ENCODE data around the gene FNBP1. TPM values are rescaled to one million over a fixed set of nuclear protein-coding genes. Genes with fewer than 3 reads are reported as not detected.

FNBP1 gene
- total RNA-seq, 1 experiment from 2014 or later, result 53.6 TPM

GRCh38 chr9:129946246-129946995 lies 96.6 kb downstream of the FNBP1 start:
- intact Hi-C loops (cut with micrococcal nuclease; ENCODE audit: unreplicated experiment) (no loop called here), in situ Hi-C loops (cut with HindIII; ENCODE audit: low pct_unique_long_range_greater_than_20kb, low sequenced_read_pairs) (no loop called here)
- H3K4me3 ChIP-seq (ENCODE audit: low read depth in 2 of 2, low read length in 2 of 2), result no peak overlapping the region
- H3K4me1 ChIP-seq (ENCODE audit: control insufficient read depth, insufficient read depth, low read length), result no peaks in the 10 kb centered on the region; the same call in 1 of the 2 replicates
- POLR2A ChIA-PET, result no interaction called here
- no TSS peak for BruUV-seq (replicated peaks)
- CTCF ChIA-PET, result no interaction called here
- DNase-seq (ENCODE audit: low read depth, low spot score), result no peak
- no peaks in the 10 kb centered on the region for H3K27me3 ChIP-seq (ENCODE audit: control insufficient read depth, insufficient read depth, low read length)
- no peak for ATAC-seq
- TF ChIP-seq REST (IDR thresholded peaks at IDR 0.05; ENCODE audit: insufficient read depth in 1 of 2, low read depth in 2 of 2, low read length in 1 of 2) (no peak), SIN3A (IDR thresholded peaks at IDR 0.05; ENCODE audit: borderline replicate concordance, insufficient read depth, low read depth, low read length) (no peak)
- no peaks in the 10 kb centered on the region for H3K36me3 ChIP-seq (ENCODE audit: control insufficient read depth, insufficient read depth, low read length)
- H3K27ac ChIP-seq (ENCODE audit: low read length), result no peak overlapping the region
- peaks cover 6% of the 10 kb centered on the region; the same call in 1 of the 2 replicates for H3K9me3 ChIP-seq (ENCODE audit: control insufficient read depth, insufficient read depth, low read depth, low read length)

GRCh38 chr9:129945314-129945713 lies 97.7 kb downstream of the FNBP1 start:
- TF ChIP-seq CTCF (IDR thresholded peaks at IDR 0.05) (no peak), POLR2AphosphoS5 (IDR thresholded peaks at IDR 0.05; ENCODE audit: low read depth, low read length) (no peak), REST (IDR thresholded peaks at IDR 0.05; ENCODE audit: insufficient read depth in 1 of 2, low read depth in 2 of 2, low read length in 1 of 2) (no peak), SIN3A (IDR thresholded peaks at IDR 0.05; ENCODE audit: borderline replicate concordance, insufficient read depth, low read depth, low read length) (no peak), TCF7L2 (IDR thresholded peaks at IDR 0.05; ENCODE audit: low read depth, low read length) (no peak)
- no peaks in the 10 kb centered on the region for H3K27me3 ChIP-seq (ENCODE audit: control insufficient read depth, insufficient read depth, low read length)
- H3K9me3 ChIP-seq (ENCODE audit: control insufficient read depth, insufficient read depth, low read depth, low read length), result peaks cover 6% of the 10 kb centered on the region; the same call in 1 of the 2 replicates
- POLR2A ChIA-PET, result no interaction called here
- in situ Hi-C loops (cut with HindIII; ENCODE audit: low pct_unique_long_range_greater_than_20kb, low sequenced_read_pairs) (no loop called here), intact Hi-C loops (cut with micrococcal nuclease; ENCODE audit: unreplicated experiment) (no loop called here)
- no peaks in the 10 kb centered on the region; the same call in 1 of the 2 replicates for H3K4me1 ChIP-seq (ENCODE audit: control insufficient read depth, insufficient read depth, low read length)
- H3K27ac ChIP-seq (ENCODE audit: low read length), result no peak overlapping the region
- H3K36me3 ChIP-seq (ENCODE audit: control insufficient read depth, insufficient read depth, low read length), result no peaks in the 10 kb centered on the region
- no TSS peak for BruUV-seq (replicated peaks)
- CTCF ChIA-PET, result no interaction called here
- DNase-seq (ENCODE audit: low read depth, low spot score) (no peak), ATAC-seq (no peak)
- no peak overlapping the region for H3K4me3 ChIP-seq (ENCODE audit: low read depth in 2 of 2, low read length in 2 of 2)
